HG02642 (cell line): ENCODE data around the gene ARRDC5.
A peak's percentile ranks its signal among the peaks of the same experiment; 100 is the strongest.
"Not testable (repeated sequence)": the region's sequence is repeated elsewhere in the genome, so short reads cannot be mapped to it uniquely, and the experiment has no call there.

ENCODE experiments used
- ATAC-seq: cut with Tn5 transposase; IDR thresholded peaks from one replicate; pipeline ENCODE4 v1.9.1; 2021; ENCODE audit warnings: mild to moderate bottlenecking; ENCODE audit not compliant: unreplicated experiment, poor library complexity

Gene ARRDC5

GRCh38 chr19:4871711-4872110 is 31.0 kb downstream of the ARRDC5 start:
- no peak for ATAC-seq

GRCh38 chr19:4870025-4870700 is 32.5 kb downstream of the ARRDC5 start:
- ATAC-seq = no peak

GRCh38 chr19:4868286-4868834 is 34.3 kb downstream of the ARRDC5 start:
- no peak for ATAC-seq

GRCh38 chr19:4867534-4868285 is 35.0 kb downstream of the ARRDC5 start, which contains the start of gene PLIN3:
Gene PLIN3 (minus strand): TSS chr19:4867667. CDS start chr19:4861394, 6,273 bp downstream.
- ATAC-seq = peak; percentile 87

DNA sequence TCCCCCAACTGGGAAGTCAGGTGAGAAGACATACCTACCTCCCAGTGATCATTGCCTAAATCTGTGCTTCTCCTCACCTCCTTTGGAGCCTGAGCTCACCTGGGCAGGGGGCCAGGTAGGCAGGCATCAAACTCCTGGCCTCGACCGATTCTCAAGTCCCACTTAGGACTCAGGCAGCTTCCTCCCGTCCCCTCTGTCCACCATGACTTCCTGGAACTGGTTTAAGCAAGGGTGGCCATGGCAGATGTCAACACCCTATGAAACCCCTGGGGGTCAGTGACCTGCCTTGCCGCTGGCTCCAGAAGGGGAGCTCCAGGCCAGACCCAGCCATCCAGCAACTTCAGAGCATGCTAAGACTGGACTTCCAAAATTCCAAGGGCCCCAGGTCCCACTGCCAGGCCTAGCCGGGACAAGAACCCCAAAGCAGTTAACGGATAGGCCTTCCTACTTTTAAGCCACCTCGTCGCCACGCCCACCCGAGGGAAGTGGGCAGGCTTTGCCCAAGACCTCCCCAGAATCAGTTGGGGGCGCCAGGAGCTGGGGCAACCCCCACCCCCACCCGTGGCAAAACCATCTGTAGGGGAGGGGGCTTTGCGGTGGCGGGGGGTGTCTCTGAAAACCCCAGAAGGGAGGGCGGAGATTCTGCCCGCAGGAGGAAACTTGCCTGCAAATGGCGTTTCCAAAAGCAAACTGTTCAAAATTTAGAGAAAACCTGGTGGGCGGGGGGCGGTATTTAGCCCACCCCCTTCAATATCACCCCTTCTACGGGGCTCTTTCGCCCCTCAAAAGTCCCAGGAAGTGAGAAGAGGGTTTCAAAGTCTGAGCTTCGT is 35.9 kb downstream of the ARRDC5 start:
- no peak for ATAC-seq

- no peak for ATAC-seq
Measured at GRCh38 chr19:4861147-4861546, 41.5 kb downstream of the ARRDC5 start.

DNA sequence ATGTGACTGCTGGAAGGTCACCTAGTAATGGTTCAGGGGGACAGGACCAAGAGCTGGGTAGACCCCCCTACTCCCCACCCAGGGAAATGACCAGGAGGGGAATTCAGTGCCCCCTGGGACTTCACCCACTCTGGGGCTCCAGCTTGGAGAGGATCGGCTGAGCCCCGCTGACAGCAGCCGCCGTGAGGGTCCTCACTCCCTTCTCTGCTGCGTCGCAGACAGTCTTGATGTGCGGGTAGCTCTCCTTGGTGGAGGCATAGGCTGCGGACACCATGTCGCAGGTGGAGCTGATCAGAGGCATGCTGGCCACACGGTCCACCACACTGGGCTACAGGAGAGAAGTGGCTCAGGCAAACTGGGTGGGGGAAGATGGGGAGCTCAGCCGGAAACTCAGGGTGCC is 43.0 kb downstream of the ARRDC5 start:
- ATAC-seq = no peak

GRCh38 chr19:4856468-4856867 is 46.2 kb downstream of the ARRDC5 start:
- ATAC-seq = not testable (repeated sequence)

GRCh38 chr19:4853506-4853905 is 49.2 kb downstream of the ARRDC5 start:
- ATAC-seq = not testable (repeated sequence)

DNA sequence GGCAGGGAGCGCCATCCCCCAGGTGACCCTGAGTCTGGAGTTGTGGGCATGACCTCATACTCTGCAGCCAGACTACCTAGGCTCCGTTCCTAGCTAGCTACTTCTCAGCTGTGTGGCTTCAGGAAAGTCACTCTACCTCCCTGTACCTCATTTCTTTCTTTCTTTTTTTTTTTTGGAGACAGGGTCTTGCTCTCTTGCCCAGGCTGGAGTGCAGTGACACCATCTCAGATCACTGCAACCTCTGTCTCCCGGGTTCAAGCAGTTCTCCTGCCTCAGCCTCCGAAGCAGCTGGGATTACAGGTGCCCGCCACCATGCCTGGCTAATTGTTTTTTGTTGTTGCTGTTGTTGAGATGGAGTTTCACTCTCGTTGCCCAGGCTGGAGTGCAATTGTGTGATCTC is 50.2 kb downstream of the ARRDC5 start:
- ATAC-seq = no peak

DNA sequence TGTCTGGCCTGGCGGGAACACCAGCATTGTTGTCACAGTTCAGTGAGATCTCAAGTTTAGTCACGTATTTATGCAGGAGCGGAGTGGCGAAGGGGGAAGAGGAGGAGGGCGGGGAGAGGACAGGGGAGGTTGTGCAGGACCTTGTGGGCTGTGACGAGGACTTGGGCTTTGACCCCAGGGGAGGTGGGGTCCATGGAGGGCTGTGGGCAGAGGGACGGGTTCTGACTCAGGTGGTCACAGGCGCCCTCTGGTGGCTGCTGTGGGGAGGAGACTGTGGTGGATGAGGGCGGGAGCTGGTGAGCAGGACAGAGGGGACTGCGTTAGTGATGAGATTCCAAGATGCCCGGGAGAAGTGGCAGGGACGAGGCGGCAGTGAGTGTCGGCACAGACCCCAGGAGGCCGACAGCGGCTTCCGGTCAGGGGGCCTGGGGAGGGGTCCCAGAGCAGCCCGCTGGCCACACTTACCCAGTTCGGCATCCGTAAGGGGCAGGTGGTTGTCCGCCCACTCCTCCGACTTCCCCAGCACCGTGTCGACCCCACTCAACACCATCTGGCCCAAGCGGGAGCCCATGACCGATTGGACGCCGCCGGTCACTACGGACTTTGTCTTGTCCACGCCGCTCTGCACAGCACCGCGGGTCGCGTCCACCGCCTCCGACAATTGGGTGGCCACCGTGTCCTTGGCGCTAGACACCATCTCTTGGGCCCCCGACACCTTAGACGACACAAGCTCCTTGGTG is 51.0 kb downstream of the ARRDC5 start:
- no peak for ATAC-seq

GRCh38 chr19:4849019-4849418 is 53.7 kb downstream of the ARRDC5 start:
- ATAC-seq = no peak

- ATAC-seq = no peak
Measured at GRCh38 chr19:4847190-4847973, 55.3 kb downstream of the ARRDC5 start.

DNA sequence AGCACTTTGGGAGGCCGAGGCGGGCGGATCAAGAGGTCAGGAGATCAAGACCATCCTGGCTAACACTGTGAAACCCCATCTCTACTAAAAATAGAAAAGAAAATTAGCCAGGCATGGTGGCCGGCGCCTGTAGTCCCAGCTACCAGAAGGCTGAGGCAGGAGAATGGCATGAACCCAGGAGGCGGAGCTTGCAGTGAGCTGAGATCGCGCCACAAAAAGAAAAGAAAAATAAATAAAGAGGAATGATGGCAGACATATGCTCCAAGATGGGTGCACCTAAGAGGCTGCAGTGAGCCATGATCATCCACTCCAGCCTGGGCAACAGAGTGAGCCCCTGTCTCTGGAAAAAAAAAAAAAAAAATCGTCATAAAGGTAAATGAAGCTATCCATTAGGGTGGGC is 56.7 kb downstream of the ARRDC5 start:
- not testable (repeated sequence) for ATAC-seq

- no peak for ATAC-seq
Measured at GRCh38 chr19:4844348-4845179, 58.1 kb downstream of the ARRDC5 start.

- no peak for ATAC-seq
Measured at GRCh38 chr19:4843647-4843965, 59.1 kb downstream of the ARRDC5 start.
